IMR-90 (cell line): ENCODE measurements around the gene UBA5. TPM values are rescaled to one million over a fixed set of nuclear protein-coding genes. Genes with fewer than 3 reads are reported as not detected.

Experiments
- ATAC-seq: fragments of 200-7000 bp; cut with Tn5 transposase; 2 replicates; pipeline ENCODE4 v1.9.1; 2020; ENCODE audit warnings: low read depth, mild to moderate bottlenecking, moderate library complexity
- BruUV-seq: library from RNA; stranded (reverse); fragments of 400-500 nt; replicated peaks from 2 replicates; lab custom pipeline; 2021; lab: Mats Ljungman, UMichigan
- CTCF ChIA-PET: fragments of 300-600 bp; formaldehyde crosslinking; extraction: SDS; loops from one replicate; lab custom pipeline; 2021; ENCODE audit warnings: antibody characterized with exemption; lab: Yijun Ruan, JAX
- POLR2A ChIA-PET: fragments of 300-600 bp; sonication (Branson Sonifier 250); formaldehyde crosslinking; loops from one replicate; lab custom pipeline; 2022; ENCODE audit warnings: antibody characterized with exemption; ENCODE audit not compliant: unreplicated experiment; lab: Charles Lee
- DNase-seq: peaks from one replicate; pipeline ENCODE4 v3.0.0; 2013
- H2AFZ ChIP-seq: replicated peaks from 2 replicates; pipeline ENCODE3; 2013; ENCODE audit warnings: low read length, mild to moderate bottlenecking; ENCODE audit not compliant: poor library complexity
- H2AK5ac ChIP-seq: 2 replicates; pipeline ENCODE4 v1.6.1; 2013; ENCODE audit warnings: low read depth, low read length, inconsistent platforms
- H2AK9ac ChIP-seq: replicated peaks from 2 replicates; pipeline ENCODE3; 2013; ENCODE audit warnings: mild to moderate bottlenecking, low read depth, low read length, moderate library complexity; ENCODE audit not compliant: poor library complexity
- H2BK120ac ChIP-seq: 2 replicates; pipeline ENCODE4 v1.6.1; 2013; ENCODE audit warnings: low read depth, low read length, inconsistent platforms
- H2BK15ac ChIP-seq: 3 replicates; pipeline ENCODE4 v1.6.1; 2013; ENCODE audit warnings: low read depth, low read length, inconsistent platforms
- H2BK20ac ChIP-seq: 2 replicates; pipeline ENCODE4 v1.6.1; 2013; ENCODE audit warnings: low read depth, mild to moderate bottlenecking, inconsistent platforms, low read length, moderate library complexity
- H2BK5ac ChIP-seq: 2 replicates; pipeline ENCODE4 v1.6.1; 2013; ENCODE audit warnings: mild to moderate bottlenecking, low read depth, low read length, inconsistent platforms; ENCODE audit not compliant: poor library complexity, severe bottlenecking
- H3K14ac ChIP-seq: replicated peaks from 2 replicates; pipeline ENCODE4 v1.6.1; 2013; ENCODE audit warnings: low read depth, low read length, inconsistent platforms
- H3K18ac ChIP-seq: 2 replicates; pipeline ENCODE4 v1.6.1; 2013; ENCODE audit warnings: low read depth, low read length, control low read depth
- H3K23ac ChIP-seq: 2 replicates; pipeline ENCODE4 v1.6.1; 2013; ENCODE audit warnings: low read depth, low read length, inconsistent platforms
- H3K27ac ChIP-seq: 2 replicates; pipeline ENCODE4 v1.5.1; 2013; ENCODE audit warnings: mild to moderate bottlenecking, control low read depth, low read length; ENCODE audit not compliant: insufficient read depth
- H3K27me3 ChIP-seq: 2 replicates; pipeline ENCODE4 v1.6.1; 2013; ENCODE audit warnings: low read length; ENCODE audit not compliant: control insufficient read depth, insufficient read depth
- H3K36me3 ChIP-seq: 2 replicates; pipeline ENCODE4 v1.6.1; 2013; ENCODE audit warnings: low read length, mixed read lengths; ENCODE audit not compliant: control insufficient read depth, insufficient read depth
- H3K4ac ChIP-seq: 2 replicates; pipeline ENCODE4 v1.6.1; 2013; ENCODE audit warnings: low read depth, low read length, inconsistent platforms
- H3K4me1 ChIP-seq: 2 replicates; pipeline ENCODE4 v1.6.1; 2013; ENCODE audit warnings: low read length, mixed read lengths; ENCODE audit not compliant: control insufficient read depth, insufficient read depth
- H3K4me2 ChIP-seq: 2 replicates; pipeline ENCODE4 v1.6.1; 2013; ENCODE audit warnings: low read depth, mild to moderate bottlenecking, control low read depth, low read length, moderate library complexity
- H3K4me3 ChIP-seq: 2 replicates; pipeline ENCODE4 v1.5.1; 2013; ENCODE audit warnings: low read depth, mild to moderate bottlenecking, control low read depth, low read length, moderate library complexity; ENCODE audit not compliant: insufficient read depth
- H3K56ac ChIP-seq: 2 replicates; pipeline ENCODE4 v1.6.1; 2013; ENCODE audit warnings: low read length, inconsistent platforms; ENCODE audit not compliant: insufficient read depth; ENCODE audit errors: extremely low read depth
- H3K79me1 ChIP-seq, 2 experiments: 2 replicates each; pipeline ENCODE4 v1.6.1; 2013; ENCODE audit warnings: low read length in 2 of 2, inconsistent platforms in 1 of 2, low read depth in 1 of 2
- H3K9ac ChIP-seq: 2 replicates; pipeline ENCODE4 v1.6.1; 2013; ENCODE audit warnings: low read depth, low read length, control low read depth
- H3K9me1 ChIP-seq: 2 replicates; pipeline ENCODE4 v1.6.1; 2013; ENCODE audit warnings: low read length, inconsistent platforms; ENCODE audit not compliant: insufficient read depth
- H3K9me3 ChIP-seq: 2 replicates; pipeline ENCODE4 v1.6.1; 2013; ENCODE audit warnings: low read length; ENCODE audit not compliant: control insufficient read depth, insufficient read depth
- H4K20me1 ChIP-seq: 2 replicates; pipeline ENCODE4 v1.6.1; 2013; ENCODE audit warnings: low read length, inconsistent platforms; ENCODE audit not compliant: insufficient read depth
- H4K5ac ChIP-seq: 2 replicates; pipeline ENCODE4 v1.6.1; 2013; ENCODE audit warnings: mild to moderate bottlenecking, low read depth, low read length, control low read depth
- H4K8ac ChIP-seq, 2 experiments: 2 replicates each; pipeline ENCODE4 v1.6.1; 2013; ENCODE audit warnings: low read depth in 2 of 2, low read length in 2 of 2, control low read depth in 1 of 2, inconsistent platforms in 1 of 2
- H4K91ac ChIP-seq: 2 replicates; pipeline ENCODE4 v1.6.1; 2013; ENCODE audit warnings: low read depth, low read length, inconsistent platforms; ENCODE audit not compliant: insufficient read depth
- CHD1 ChIP-seq: IDR thresholded peaks from 2 replicates; pipeline ENCODE4 v1.6.1; 2012; ENCODE audit warnings: low read depth, low read length, improper control_type of control experiment
- FOS ChIP-seq: fragments of 150-350 bp; IDR thresholded peaks from 2 replicates; pipeline ENCODE4 v1.6.1; 2016; ENCODE audit warnings: low read depth, low read length
- MAFK ChIP-seq: IDR thresholded peaks from 2 replicates; pipeline ENCODE4 v1.6.1; 2012; ENCODE audit warnings: low read depth, low read length, improper control_type of control experiment
- MAZ ChIP-seq: IDR thresholded peaks from 2 replicates; pipeline ENCODE4 v1.6.1; 2012; ENCODE audit warnings: low read depth, mild to moderate bottlenecking, low read length, improper control_type of control experiment, moderate library complexity, borderline replicate concordance
- MXI1 ChIP-seq: IDR thresholded peaks from 2 replicates; pipeline ENCODE4 v1.6.1; 2012; ENCODE audit warnings: low read depth, mild to moderate bottlenecking, low read length, moderate library complexity, borderline replicate concordance
- NFE2L2 ChIP-seq: fragments of 150-350 bp; IDR thresholded peaks from 2 replicates; pipeline ENCODE4 v1.6.1; 2016; ENCODE audit warnings: low read depth, mild to moderate bottlenecking, low read length
- POLR2A ChIP-seq: IDR thresholded peaks from 2 replicates; pipeline ENCODE4 v1.6.1; 2012; ENCODE audit warnings: mild to moderate bottlenecking, low read depth, low read length
- RAD21 ChIP-seq: IDR thresholded peaks from 2 replicates; pipeline ENCODE4 v1.6.1; 2012; ENCODE audit warnings: low read length, improper control_type of control experiment
- RCOR1 ChIP-seq: IDR thresholded peaks from 2 replicates; pipeline ENCODE4 v1.6.1; 2012; ENCODE audit warnings: mild to moderate bottlenecking, low read length, improper control_type of control experiment; ENCODE audit not compliant: insufficient replicate concordance
- RFX5 ChIP-seq: IDR thresholded peaks from 2 replicates; pipeline ENCODE4 v1.8.0; 2012; ENCODE audit warnings: low read depth, mild to moderate bottlenecking, low read length, moderate library complexity
- SMC3 ChIP-seq: fragments of 150-350 bp; IDR thresholded peaks from 2 replicates; pipeline ENCODE4 v1.6.1; 2016; ENCODE audit warnings: low read depth, mild to moderate bottlenecking, antibody characterized with exemption, low read length, moderate library complexity
- WGBS, 2 experiments: methylation state at CpG; one replicate each; pipeline versions ENCODE4 v1.1.5 to v1.1.7; 2013; ENCODE audit warnings: missing lambda C conversion rate in 2 of 2; ENCODE audit not compliant: insufficient read length in 1 of 2; ENCODE audit errors: extremely low coverage in 2 of 2; 5-methylcytosine and 5-hydroxymethylcytosine counted together
- dilution Hi-C: fragments of 300-500 bp; cut with HindIII; formaldehyde crosslinking; loops from one replicate; pipeline ENCODE4 v1.14.3; 2018; ENCODE audit warnings: low sequenced_read_pairs; ENCODE audit not compliant: unreplicated experiment
- in situ Hi-C: fragments of 300-500 bp; cut with MboI; formaldehyde crosslinking; loops from 3 replicates; pipeline ENCODE4 v1.14.3; 2019; ENCODE audit warnings: low sequenced_read_pairs, inconsistent platforms, mixed read lengths
- intact Hi-C: fragments of 100-400 bp; cut with micrococcal nuclease; formaldehyde crosslinking; loops from 2 replicates; pipeline ENCODE4 v1.10.0; 2022
- polyA plus RNA-seq, 3 experiments: library from polyadenylated mRNA; depleted of rRNA; stranded (reverse); fragments of >200 nt; gene quantifications; 2 replicates each; pipeline ENCODE4 v1.2.3, GENCODE V29; 2012; ENCODE audit warnings: low replicate concordance in 1 of 3
- total RNA-seq: library from RNA; depleted of rRNA; stranded (reverse); fragments of >200 nt; gene quantifications from 2 replicates; pipeline ENCODE4 v1.2.3, GENCODE V29; 2012
- TF ChIP-seq, protein P1 (sequence below): fragments of 150-350 bp; IDR thresholded peaks from 2 replicates; pipeline ENCODE4 v1.6.1; 2017; ENCODE audit warnings: mild to moderate bottlenecking, antibody characterized with exemption, low read length, low read depth
- TF ChIP-seq, protein P2 (sequence below): fragments of 150-350 bp; IDR thresholded peaks from 2 replicates; pipeline ENCODE4 v1.6.1; 2016; ENCODE audit warnings: low read depth, mild to moderate bottlenecking, low read length, moderate library complexity, borderline replicate concordance
- TF ChIP-seq, protein P3 (sequence below): conservative IDR thresholded peaks from 2 replicates; pipeline ENCODE4 v1.5.1; 2012; ENCODE audit warnings: mild to moderate bottlenecking, low read depth, low read length, improper control_type of control experiment

UBA5 gene
- total and polyA plus RNA-seq, 2 of the 4 experiments (the other 2 are of a cell fraction), result 20.3 to 30.4 TPM

DNA sequence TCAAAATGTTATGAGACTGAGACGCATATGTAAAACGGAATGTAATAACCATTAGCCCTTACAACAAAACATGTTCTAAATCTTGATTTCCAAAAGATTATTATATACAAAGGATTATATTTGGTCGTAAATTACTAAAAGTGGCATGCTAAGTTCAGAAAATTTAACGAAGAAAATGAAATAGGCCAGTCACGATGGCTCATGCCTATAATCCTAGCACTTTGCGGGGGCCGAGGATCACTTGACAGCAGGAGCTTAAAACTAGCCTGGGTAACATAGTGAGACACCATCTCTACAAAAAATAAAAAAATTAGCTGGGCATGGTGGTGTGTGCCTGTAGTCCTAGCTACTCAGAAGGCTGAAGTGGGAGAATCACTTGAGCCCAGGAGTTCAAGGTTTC is 29.5 kb upstream of the UBA5 start:
- peak overlapping the region; percentile 57 for H2BK20ac ChIP-seq
- peak overlapping the region; percentile 8; the same call in 1 of the 2 replicates for H3K18ac ChIP-seq
- ATAC-seq (no peak), DNase-seq (no peak)
- intact Hi-C loops (no loop called here), in situ Hi-C loops (loop anchor here (25.0 kb wide), 1 partner anchor 368 kb away; no protein-coding TSS in a partner anchor), dilution Hi-C loops (loop anchor here (25.0 kb wide), 1 partner anchor 93 kb away; no protein-coding TSS in a partner anchor)
- H3K56ac ChIP-seq, result no peak overlapping the region; the same call in 1 of the 2 replicates
- no peak overlapping the region for H3K4me3 ChIP-seq
- H3K4ac ChIP-seq, result peak overlapping the region; percentile 31
- 0 out of 4 replicates have a peak, but pooled peaks cover 0 to 5% of the 10 kb centered on the region in 2 experiments for H3K79me1 ChIP-seq
- no peak overlapping the region for H2AFZ ChIP-seq
- peak overlapping the region; percentile 47; the same call in 1 of the 2 replicates for H4K91ac ChIP-seq
- H3K9me3 ChIP-seq, result no peaks in the 10 kb centered on the region
- TF ChIP-seq MAFK (no peak), NFE2L2 (no peak), RCOR1 (no peak), MAZ (no peak), RAD21 (no peak), POLR2A (no peak), CHD1 (no peak), RFX5 (no peak), FOS (no peak), SMC3 (no peak), MXI1 (no peak)
- TF ChIP-seq, protein P1, sequence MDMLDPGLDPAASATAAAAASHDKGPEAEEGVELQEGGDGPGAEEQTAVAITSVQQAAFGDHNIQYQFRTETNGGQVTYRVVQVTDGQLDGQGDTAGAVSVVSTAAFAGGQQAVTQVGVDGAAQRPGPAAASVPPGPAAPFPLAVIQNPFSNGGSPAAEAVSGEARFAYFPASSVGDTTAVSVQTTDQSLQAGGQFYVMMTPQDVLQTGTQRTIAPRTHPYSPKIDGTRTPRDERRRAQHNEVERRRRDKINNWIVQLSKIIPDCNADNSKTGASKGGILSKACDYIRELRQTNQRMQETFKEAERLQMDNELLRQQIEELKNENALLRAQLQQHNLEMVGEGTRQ, result no peak
- TF ChIP-seq, protein P2, sequence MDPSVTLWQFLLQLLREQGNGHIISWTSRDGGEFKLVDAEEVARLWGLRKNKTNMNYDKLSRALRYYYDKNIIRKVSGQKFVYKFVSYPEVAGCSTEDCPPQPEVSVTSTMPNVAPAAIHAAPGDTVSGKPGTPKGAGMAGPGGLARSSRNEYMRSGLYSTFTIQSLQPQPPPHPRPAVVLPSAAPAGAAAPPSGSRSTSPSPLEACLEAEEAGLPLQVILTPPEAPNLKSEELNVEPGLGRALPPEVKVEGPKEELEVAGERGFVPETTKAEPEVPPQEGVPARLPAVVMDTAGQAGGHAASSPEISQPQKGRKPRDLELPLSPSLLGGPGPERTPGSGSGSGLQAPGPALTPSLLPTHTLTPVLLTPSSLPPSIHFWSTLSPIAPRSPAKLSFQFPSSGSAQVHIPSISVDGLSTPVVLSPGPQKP, result no peak
- TF ChIP-seq, protein P3, sequence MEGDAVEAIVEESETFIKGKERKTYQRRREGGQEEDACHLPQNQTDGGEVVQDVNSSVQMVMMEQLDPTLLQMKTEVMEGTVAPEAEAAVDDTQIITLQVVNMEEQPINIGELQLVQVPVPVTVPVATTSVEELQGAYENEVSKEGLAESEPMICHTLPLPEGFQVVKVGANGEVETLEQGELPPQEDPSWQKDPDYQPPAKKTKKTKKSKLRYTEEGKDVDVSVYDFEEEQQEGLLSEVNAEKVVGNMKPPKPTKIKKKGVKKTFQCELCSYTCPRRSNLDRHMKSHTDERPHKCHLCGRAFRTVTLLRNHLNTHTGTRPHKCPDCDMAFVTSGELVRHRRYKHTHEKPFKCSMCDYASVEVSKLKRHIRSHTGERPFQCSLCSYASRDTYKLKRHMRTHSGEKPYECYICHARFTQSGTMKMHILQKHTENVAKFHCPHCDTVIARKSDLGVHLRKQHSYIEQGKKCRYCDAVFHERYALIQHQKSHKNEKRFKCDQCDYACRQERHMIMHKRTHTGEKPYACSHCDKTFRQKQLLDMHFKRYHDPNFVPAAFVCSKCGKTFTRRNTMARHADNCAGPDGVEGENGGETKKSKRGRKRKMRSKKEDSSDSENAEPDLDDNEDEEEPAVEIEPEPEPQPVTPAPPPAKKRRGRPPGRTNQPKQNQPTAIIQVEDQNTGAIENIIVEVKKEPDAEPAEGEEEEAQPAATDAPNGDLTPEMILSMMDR, result no peak
- no peak overlapping the region; the same call in 1 of the 2 replicates for H3K14ac ChIP-seq
- no peak overlapping the region for H3K23ac ChIP-seq
- H2BK5ac ChIP-seq, result peak overlapping the region; percentile 75
- no peak overlapping the region for H3K4me2 ChIP-seq
- H3K36me3 ChIP-seq, result peaks cover 6% of the 10 kb centered on the region
- no peak overlapping the region for H3K9ac ChIP-seq
- H4K5ac ChIP-seq, result no peak overlapping the region; the same call in 1 of the 2 replicates
- no peak overlapping the region for H2BK15ac ChIP-seq
- H4K8ac ChIP-seq, result peak overlapping the region in 1 of 2 experiments; percentile 24; a peak in 1 of 4 replicates
- no peaks in the 10 kb centered on the region; the same call in 1 of the 2 replicates for H3K9me1 ChIP-seq
- no CpG with 5 or more reads among the region's 7 CpGs for WGBS, 2 experiments
- no peak overlapping the region for H2AK9ac ChIP-seq
- POLR2A ChIA-PET, result no interaction called here
- 0 out of 2 replicates have a peak, but pooled peaks cover 3% of the 10 kb centered on the region for H3K4me1 ChIP-seq
- H3K27me3 ChIP-seq, result no peaks in the 10 kb centered on the region
- H4K20me1 ChIP-seq, result no peaks in the 10 kb centered on the region
- peak overlapping the region; percentile 56 for H2AK5ac ChIP-seq
- peak overlapping the region; percentile 57; the same call in 1 of the 2 replicates for H3K27ac ChIP-seq
- no TSS peak for BruUV-seq
- peak overlapping the region; percentile 9; the same call in 1 of the 2 replicates for H2BK120ac ChIP-seq
- CTCF ChIA-PET, result interaction anchor here (0.6 to 1.1 kb wide), 2 partner anchors 12 to 23 kb away, joined by 3 read pairs; no protein-coding TSS in a partner anchor
